GM12892 (cell line): ENCODE measurements around the gene EXOG.

ENCODE experiments used
- POLR2A ChIP-seq: IDR thresholded peaks from 2 replicates; pipeline ENCODE4 v1.6.1; 2011; ENCODE audit warnings: low read depth, low read length, control low read depth
- TAF1 ChIP-seq: IDR thresholded peaks from 2 replicates; pipeline ENCODE4 v1.6.1; 2011; ENCODE audit warnings: low read depth, mild to moderate bottlenecking, control low read depth, low read length, borderline replicate concordance

DNA sequence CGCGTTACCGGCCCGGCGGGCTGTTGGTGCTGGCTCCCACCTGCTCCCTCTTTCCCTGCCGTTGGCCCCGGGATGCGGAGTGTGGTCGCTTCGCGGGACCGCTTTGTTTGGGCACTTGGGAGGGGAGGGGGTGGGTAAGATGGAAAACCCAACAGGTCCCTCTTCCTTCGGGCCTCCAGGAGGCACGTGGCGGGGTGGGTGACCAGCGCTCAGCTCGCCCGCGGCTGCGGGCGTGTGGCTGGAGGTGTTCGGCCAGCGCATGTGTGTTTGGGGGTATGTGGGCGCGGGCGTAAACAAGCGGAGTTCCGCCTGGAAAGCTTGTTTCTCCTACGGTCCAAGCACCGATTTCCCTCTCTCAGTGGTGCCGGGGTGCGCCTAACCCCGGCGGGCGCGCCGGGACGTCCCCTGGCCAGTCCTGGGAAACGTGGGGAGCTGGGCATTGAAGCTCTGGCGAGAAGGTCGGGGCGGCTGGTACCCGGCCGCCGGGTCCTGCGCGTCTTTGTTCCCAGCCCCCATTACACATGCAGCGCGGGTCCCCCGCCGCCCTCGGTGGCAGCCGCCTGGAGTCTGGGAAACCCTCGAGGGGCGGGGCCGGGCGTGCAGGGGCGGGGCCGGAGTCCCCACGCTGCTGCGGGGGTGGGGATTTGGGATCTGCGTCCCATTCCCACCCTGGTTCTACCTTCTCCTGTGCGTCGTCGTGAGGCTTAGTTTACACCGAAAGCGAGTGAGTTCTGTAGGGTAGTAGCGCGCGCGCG, 41.1 kb upstream of the EXOG start:
- no peak for TF ChIP-seq TAF1
- no peak for TF ChIP-seq POLR2A
